ENCODE results near the gene LDLRAP1.
A peak's percentile ranks its signal among the peaks of the same experiment; 100 is the strongest.

Gene LDLRAP1

GRCh38 chr1:25607123-25607522 lies 63.7 kb downstream of the LDLRAP1 start:
- Histone ChIP-seq H3K9me3 (ENCODE audit: insufficient read depth, low read length) (no peaks in the 10 kb centered on the region), H3K4me3 (ENCODE audit: low read length) (no peak overlapping the region), H4K20me1 (ENCODE audit: insufficient read depth, low read length) (no peaks in the 10 kb centered on the region; the same call in 1 of the 2 replicates), H3K79me2 (ENCODE audit: low read length) (no peaks in the 10 kb centered on the region), H3K9ac (ENCODE audit: low read length) (no peak overlapping the region), H3K27ac (ENCODE audit: low read length) (no peak overlapping the region), H3K4me2 (ENCODE audit: low read length) (no peak overlapping the region), H3K36me3 (replicated peaks; ENCODE audit: low read depth, low read length) (no peaks in the 10 kb centered on the region), H2AFZ (ENCODE audit: low read depth, low read length) (no peak overlapping the region), H3K4me1 (ENCODE audit: low read length) (peaks cover 4% of the 10 kb centered on the region; the same call in 1 of the 2 replicates), H3K27me3 (ENCODE audit: low read depth, low read length) (peaks cover 58% of the 10 kb centered on the region)
- TF ChIP-seq CTCF (IDR thresholded peaks at IDR 0.05; ENCODE audit: low read depth, low read length) (no peak), EZH2phosphoT487 (IDR thresholded peaks at IDR 0.05; ENCODE audit: low read depth) (no peak)

GRCh38 chr1:25608488-25609178 lies 65.2 kb downstream of the LDLRAP1 start:
- peaks cover 4% of the 10 kb centered on the region; the same call in 1 of the 2 replicates for H3K4me1 ChIP-seq (ENCODE audit: low read length)
- TF ChIP-seq CTCF (IDR thresholded peaks at IDR 0.05; ENCODE audit: low read depth, low read length) (peak; percentile 24; the same call in 1 of the 2 replicates), EZH2phosphoT487 (IDR thresholded peaks at IDR 0.05; ENCODE audit: low read depth) (no peak)
- no peak overlapping the region for H2AFZ ChIP-seq (ENCODE audit: low read depth, low read length)
- H3K27me3 ChIP-seq (ENCODE audit: low read depth, low read length): peaks cover 68% of the 10 kb centered on the region
- peak overlapping the region; percentile 77 for H3K4me2 ChIP-seq (ENCODE audit: low read length)
- peak overlapping the region; percentile 66 for H3K4me3 ChIP-seq (ENCODE audit: low read length)
- H3K36me3 ChIP-seq (replicated peaks; ENCODE audit: low read depth, low read length): no peaks in the 10 kb centered on the region
- no peak overlapping the region for H3K27ac ChIP-seq (ENCODE audit: low read length)
- H3K9ac ChIP-seq (ENCODE audit: low read length): no peak overlapping the region
- H3K9me3 ChIP-seq (ENCODE audit: insufficient read depth, low read length): no peaks in the 10 kb centered on the region
- H3K79me2 ChIP-seq (ENCODE audit: low read length): no peaks in the 10 kb centered on the region
- H4K20me1 ChIP-seq (ENCODE audit: insufficient read depth, low read length): no peaks in the 10 kb centered on the region; the same call in 1 of the 2 replicates

DNA sequence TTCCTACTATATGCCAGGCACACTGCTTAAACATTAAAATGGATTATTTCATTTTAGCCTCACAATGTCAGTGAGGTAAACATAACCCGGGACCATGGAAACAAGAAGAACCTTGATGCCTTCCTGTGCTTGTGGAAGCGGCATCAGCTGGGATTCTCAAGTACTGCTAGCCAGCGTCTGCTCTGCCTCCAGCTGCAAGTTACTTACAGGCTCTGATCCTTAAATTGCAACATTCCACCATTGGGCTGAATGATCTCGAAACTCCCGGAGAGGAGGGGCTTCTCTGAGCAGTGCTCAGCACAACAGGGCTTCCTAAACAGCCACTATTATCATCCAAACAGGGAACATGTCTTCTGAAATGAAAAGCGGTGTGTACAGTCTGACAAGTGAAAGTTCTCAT lies 66.5 kb downstream of the LDLRAP1 start:
- H3K4me3 ChIP-seq (ENCODE audit: low read length): no peak overlapping the region
- no peaks in the 10 kb centered on the region for H3K79me2 ChIP-seq (ENCODE audit: low read length)
- H3K9me3 ChIP-seq (ENCODE audit: insufficient read depth, low read length): no peaks in the 10 kb centered on the region
- H3K4me1 ChIP-seq (ENCODE audit: low read length): peaks cover 12% of the 10 kb centered on the region
- TF ChIP-seq CTCF (IDR thresholded peaks at IDR 0.05; ENCODE audit: low read depth, low read length) (no peak), EZH2phosphoT487 (IDR thresholded peaks at IDR 0.05; ENCODE audit: low read depth) (no peak)
- no peak overlapping the region for H3K27ac ChIP-seq (ENCODE audit: low read length)
- no peak overlapping the region for H2AFZ ChIP-seq (ENCODE audit: low read depth, low read length)
- H3K36me3 ChIP-seq (replicated peaks; ENCODE audit: low read depth, low read length): no peaks in the 10 kb centered on the region
- H3K4me2 ChIP-seq (ENCODE audit: low read length): no peak overlapping the region
- peaks cover 76% of the 10 kb centered on the region for H3K27me3 ChIP-seq (ENCODE audit: low read depth, low read length)
- no peak overlapping the region for H3K9ac ChIP-seq (ENCODE audit: low read length)
- no peaks in the 10 kb centered on the region; the same call in 1 of the 2 replicates for H4K20me1 ChIP-seq (ENCODE audit: insufficient read depth, low read length)

DNA sequence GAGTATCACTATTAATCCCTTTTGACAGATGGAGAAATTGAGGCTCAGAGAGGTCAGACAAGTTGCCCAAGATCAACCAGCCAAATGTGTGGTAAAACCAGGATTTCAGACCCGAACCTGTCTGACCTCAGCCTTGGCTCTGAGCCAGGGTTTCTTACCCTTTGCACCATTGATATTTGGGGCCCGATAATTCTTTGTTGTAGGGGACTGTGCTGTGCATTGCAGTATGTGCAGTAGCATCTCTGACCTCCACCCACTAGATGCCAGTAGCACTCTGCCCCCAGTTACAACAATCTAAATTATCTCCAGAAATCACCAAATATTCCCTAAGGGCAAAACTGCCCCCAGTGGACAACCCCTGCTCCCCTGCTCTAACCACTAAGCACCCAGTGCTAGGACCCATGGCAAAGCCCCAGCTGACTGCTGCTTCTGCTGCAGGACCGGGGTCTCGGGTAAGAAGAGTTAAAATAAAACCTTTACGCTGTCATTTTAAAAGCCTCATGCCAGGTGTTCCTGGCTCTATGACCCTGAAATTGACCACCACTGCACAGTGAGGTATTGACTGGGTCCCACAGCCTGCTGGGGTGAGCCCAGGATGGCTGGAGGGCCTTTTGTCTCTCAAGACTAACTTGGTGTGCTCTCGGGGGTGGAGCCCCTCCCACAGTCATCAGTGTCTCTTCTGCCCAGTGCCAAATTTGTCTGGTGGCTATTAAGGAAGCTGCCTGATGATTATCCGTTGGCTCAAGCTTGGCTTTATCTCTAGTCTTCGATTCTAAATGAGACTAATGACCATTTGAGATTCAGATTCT lies 67.6 kb downstream of the LDLRAP1 start:
- Histone ChIP-seq H4K20me1 (ENCODE audit: insufficient read depth, low read length) (no peaks in the 10 kb centered on the region; the same call in 1 of the 2 replicates), H3K4me3 (ENCODE audit: low read length) (peak overlapping the region; percentile 54), H2AFZ (ENCODE audit: low read depth, low read length) (no peak overlapping the region), H3K4me2 (ENCODE audit: low read length) (peak overlapping the region; percentile 51), H3K9me3 (ENCODE audit: insufficient read depth, low read length) (no peaks in the 10 kb centered on the region), H3K36me3 (replicated peaks; ENCODE audit: low read depth, low read length) (no peaks in the 10 kb centered on the region), H3K4me1 (ENCODE audit: low read length) (peaks cover 23% of the 10 kb centered on the region), H3K79me2 (ENCODE audit: low read length) (no peaks in the 10 kb centered on the region), H3K9ac (ENCODE audit: low read length) (no peak overlapping the region), H3K27me3 (ENCODE audit: low read depth, low read length) (peaks cover 74% of the 10 kb centered on the region), H3K27ac (ENCODE audit: low read length) (no peak overlapping the region)
- TF ChIP-seq EZH2phosphoT487 (IDR thresholded peaks at IDR 0.05; ENCODE audit: low read depth): peak; percentile 30; the same call in 1 of the 2 replicates
- peak; percentile 24; the same call in 1 of the 2 replicates for TF ChIP-seq CTCF (IDR thresholded peaks at IDR 0.05; ENCODE audit: low read depth, low read length)

Data from OCI-LY3 (cell line).